G401 (cell line): Measurements from ENCODE around the gene GOLGA6L10. TPM values are rescaled to one million over a fixed set of nuclear protein-coding genes. Genes with fewer than 3 reads are reported as not detected.
"Not testable (repeated sequence)": the region's sequence is repeated elsewhere in the genome, so short reads cannot be mapped to it uniquely, and the experiment has no call there.

Experiments used
- DNase-seq: peaks from one replicate; pipeline ENCODE4 v3.0.0-alpha.2; 2015; ENCODE audit warnings: low spot score
- in situ Hi-C: cut with HindIII; loops from 2 replicates; pipeline ENCODE4 v1.10.0; 2016; ENCODE audit warnings: low sequenced_read_pairs, mixed read lengths
- total RNA-seq: library from RNA; depleted of rRNA; stranded (reverse); fragments of >200 nt; shearing (Covaris generic); gene quantifications from 2 replicates; pipeline ENCODE4 v1.2.3, GENCODE V29; 2014

Gene GOLGA6L10
- total RNA-seq, 1 experiment from 2014 or later: 0.47 TPM

- in situ Hi-C loops, DNase-seq: not testable (repeated sequence)
These were observed 1.6 kb downstream of the GOLGA6L10 start for GRCh38 chr15:82347645-82348044.

- in situ Hi-C loops, DNase-seq: not testable (repeated sequence)
These were observed 4.1 kb downstream of the GOLGA6L10 start for GRCh38 chr15:82345176-82345575.

DNA sequence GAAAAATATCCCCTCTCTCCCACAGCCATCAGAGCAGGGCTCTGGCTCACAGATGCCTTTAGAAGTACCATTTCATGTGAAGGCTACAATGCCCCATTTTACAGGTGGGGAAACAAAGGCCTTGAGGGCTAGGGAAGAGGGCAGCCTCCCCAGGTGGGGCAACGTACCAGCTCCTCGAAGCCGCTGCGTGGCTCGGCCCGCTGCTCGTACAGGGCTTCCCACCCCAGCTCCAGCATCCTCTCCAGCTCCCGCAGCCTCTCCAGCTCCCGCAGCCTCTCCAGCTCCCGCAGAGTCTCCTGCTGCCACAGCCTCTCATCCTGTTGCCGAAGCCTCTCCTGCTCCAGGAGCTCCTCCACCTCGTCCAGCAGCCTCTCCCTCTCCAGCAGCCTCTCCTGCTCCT lies 4.9 kb downstream of the GOLGA6L10 start:
- DNase-seq, in situ Hi-C loops: not testable (repeated sequence)

DNA sequence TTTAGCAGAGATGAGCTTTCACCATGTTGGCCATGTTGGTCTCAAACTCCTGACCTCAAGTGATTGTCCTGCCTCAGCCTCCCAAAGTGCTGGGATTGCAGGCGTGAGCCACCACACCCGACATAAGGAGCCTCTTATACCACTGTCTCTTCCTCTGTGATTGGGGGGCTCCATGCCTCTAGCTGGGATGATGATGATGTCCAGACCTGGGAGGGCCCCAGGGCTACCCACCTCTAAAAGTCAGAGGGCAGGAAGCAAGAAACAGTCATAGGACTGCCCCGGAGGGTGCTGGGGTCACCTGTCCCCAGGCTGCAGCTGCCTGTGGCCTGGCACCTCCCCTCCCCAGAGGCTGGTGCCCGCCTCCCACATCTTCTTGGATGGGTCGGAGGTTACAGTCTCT lies 5.4 kb downstream of the GOLGA6L10 start:
- in situ Hi-C loops, DNase-seq: not testable (repeated sequence)

DNA sequence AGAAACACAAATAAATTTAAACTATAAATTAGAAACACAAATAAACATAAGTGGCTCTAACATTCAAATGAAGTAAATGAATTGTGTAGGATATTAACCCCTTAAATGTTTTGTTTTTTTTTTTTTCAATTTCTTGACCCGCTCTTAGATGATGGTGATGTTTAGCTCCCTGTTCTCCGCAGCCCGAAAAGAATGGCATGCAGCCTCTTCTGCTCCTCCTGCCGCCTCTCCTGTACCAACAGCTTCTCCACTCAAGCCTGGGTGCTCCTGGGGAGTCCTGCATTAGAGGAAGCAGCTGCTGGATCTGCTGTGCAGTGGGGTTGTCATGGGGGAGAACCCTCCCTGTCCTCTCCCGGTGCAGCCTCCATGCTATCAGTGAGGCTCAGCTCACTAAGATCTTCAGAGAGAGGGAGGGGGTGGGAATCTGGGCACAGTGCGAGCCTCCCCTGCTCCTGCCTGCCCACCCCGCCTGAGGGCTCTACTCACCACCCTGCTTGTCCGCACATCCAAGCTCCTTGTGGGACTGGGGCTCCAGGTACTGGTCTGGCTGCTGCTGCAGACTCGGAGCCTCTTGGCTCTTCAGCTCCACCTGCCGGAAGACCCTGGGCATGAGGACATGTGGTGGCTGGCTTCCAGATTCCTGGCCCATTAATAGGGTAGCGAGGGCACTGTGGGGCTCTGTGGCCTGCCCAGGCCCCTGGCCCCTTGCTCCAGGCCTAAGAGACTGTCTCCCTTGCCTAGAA lies 6.5 kb downstream of the GOLGA6L10 start:
- DNase-seq, in situ Hi-C loops: not testable (repeated sequence)

GRCh38 chr15:82338573-82338972 lies 10.7 kb downstream of the GOLGA6L10 start:
- in situ Hi-C loops, DNase-seq: not testable (repeated sequence)

- in situ Hi-C loops, DNase-seq: not testable (repeated sequence)
These were observed 11.2 kb downstream of the GOLGA6L10 start for GRCh38 chr15:82338053-82338452.

DNA sequence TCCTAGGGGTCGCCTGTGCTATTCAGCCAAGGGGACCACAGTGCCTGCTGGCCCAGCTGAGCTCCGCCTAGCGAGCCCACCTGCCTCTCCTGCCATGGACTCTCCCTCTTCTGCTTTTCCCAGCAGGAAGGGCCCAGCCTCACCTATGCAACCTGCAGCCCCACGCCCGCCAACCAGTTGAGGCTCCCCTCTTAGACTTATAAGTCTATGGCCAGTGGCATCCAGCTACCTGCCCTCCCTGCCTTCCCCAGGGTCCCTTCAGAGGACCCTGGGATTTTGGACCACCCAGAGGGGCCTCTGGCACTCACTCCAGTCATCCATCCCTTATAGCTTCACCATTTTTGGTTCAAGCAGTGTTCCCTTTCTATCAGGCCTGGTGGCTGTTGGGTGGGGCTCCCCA lies 12.2 kb downstream of the GOLGA6L10 start:
- DNase-seq, in situ Hi-C loops: not testable (repeated sequence)

- DNase-seq, in situ Hi-C loops: not testable (repeated sequence)
These were observed 13.1 kb downstream of the GOLGA6L10 start for GRCh38 chr15:82336180-82336647.

DNA sequence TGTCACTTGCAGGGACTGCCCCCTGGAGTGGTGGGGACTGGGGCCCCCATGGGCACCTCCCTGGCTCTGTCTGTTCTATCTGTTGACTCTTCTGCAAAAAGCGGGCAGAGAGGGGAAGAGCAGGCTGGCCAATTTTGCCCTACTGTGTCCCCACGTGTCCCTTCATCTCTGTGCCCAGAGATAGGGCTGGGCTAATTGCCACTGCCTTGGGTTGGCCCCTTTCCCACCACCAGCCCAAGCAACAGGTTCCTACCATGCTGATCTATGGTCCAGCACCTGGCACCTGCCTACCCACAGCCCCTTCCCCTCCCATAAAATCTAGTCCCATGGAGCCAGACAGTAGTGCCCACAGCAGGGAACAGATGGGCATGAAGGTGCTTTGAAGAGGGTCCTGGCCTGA lies 14.3 kb downstream of the GOLGA6L10 start:
- DNase-seq, in situ Hi-C loops: not testable (repeated sequence)

- in situ Hi-C loops: not testable (repeated sequence)
These were observed 14.7 kb downstream of the GOLGA6L10 start for GRCh38 chr15:82334554-82334932.

DNA sequence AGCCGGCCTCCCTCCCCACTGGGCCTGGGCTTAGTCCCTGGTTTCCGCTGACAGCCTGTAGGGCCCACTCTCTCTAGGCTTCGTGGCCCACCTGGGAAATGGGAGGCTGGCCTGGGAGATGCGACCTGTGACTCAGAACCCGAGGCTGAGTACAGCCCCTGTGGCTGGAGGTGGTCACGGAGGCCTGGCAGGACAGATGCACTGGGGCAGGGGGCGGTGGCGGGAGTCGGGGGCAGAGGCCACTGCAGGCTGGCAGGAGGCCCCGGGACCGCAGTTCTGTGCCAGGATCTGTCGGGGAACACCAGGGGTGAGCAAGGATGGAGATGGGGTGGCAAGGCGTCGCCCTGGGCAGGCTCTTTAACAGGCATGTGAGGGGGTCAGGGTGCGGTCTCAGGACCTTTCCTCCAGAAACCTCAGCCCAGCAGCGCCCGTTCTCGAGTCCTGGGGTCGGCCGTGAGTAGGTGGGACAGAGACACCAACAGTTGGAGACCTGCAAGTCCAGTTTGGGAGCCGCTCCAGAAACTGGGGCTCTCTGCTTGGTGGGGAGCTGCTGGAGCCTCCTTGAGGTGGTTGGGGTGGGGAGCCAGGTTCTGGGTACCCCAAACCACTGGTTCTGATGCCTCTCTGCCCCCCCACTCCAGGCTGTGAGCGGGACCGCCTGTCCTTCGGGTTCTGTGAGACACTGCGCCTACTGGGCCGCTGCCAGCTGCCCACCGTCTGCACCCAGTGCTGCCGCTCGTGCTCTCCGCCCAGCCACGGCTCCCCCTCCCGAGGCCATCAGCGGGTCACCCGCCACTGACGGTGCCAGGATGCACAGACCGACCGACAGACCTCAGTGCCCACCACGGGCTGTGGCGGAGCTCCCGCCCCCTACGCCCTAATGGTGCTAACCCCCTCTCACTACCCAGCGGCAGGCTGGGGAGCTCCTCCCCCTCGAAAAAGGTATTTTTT lies 15.4 kb downstream of the GOLGA6L10 start:
- DNase-seq: not testable (repeated sequence)

More at GRCh38 chr15:82334554-82334932, 14.7 kb downstream of the GOLGA6L10 start:
- DNase-seq: not testable (repeated sequence)

DNA sequence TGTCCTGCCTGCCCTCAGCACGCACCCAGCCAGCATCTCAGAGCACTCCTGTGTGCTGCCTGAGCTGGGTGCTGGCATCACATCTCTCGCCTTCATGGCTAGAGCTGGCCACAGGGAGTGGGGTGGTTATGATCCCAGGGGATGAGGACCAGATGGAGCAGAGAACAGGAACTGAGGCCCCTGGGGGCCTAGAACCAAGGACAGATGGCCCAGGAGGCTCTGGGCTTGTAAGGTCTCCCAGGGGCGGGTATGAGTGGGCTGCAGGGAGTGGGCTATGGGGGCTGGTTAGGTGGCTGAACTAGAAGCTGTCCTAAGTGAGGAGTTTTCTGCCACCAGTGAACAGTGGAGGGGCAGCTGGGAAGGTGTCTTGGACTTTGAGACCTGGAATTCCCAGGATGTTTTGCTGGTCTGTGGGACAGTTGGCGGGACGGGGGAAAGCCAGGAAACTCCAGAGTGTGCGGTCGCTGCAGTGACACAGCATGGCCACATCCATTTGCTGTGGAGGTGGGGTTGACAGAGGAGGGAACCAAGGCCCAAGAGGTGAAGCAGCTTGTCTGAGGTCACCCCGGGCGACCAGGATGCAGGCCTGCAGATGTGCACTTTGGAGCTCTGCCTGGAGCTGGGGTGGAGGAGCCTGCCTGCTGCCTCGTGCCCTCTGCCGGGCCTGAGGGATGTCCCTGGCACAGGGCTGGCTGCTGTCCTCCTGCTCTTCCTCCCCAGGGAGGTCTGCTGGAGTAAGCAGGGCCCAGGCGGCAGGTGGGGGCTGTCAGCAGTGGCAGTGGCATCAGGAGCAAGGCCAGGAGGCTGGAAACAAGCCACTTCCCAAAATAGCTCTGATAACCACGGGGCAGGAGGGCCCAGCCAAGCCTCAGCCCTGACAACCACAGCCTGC lies 16.3 kb downstream of the GOLGA6L10 start:
- DNase-seq: peak; percentile 52
- in situ Hi-C loops: not testable (repeated sequence)

More for the DNA sequence above, 15.4 kb downstream of the GOLGA6L10 start:
- in situ Hi-C loops: not testable (repeated sequence)

DNA sequence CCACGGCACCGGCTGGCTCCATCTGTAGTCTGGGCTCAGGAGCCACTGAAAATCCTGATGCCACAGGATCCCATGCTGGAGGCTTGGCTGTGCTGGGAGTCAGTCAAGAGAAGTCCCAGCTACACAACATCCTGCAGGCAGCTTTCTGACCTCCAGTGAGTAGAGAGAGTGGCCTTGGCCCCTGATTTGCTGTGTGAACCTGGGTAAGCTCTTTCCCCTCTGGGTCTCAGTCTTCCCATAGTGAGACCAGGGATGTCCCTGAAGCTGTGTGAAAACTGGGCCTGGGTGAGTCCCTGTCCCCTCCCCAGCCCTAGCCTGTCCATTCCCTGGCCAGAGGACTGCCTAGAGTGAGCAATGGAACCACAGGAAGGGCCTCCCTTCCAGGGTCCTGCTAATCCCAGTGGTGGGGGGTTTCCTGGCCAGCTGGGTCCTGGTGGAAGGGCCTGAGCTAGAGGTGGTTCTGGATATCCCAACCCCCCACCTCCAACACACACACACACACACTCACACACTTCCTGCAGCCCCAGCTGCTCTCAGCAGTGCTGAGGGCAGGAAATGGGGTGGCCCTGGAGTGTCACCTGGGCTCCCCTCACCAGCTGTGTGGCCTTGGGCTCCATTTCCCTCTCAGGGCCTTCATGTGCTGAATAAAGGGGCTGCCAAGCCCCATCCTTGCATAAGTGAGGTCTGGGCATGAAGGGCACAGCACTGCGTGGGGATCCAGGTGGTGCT lies 17.5 kb downstream of the GOLGA6L10 start:
- DNase-seq, in situ Hi-C loops: not testable (repeated sequence)

GRCh38 chr15:82330921-82331320 lies 18.4 kb downstream of the GOLGA6L10 start:
- DNase-seq, in situ Hi-C loops: not testable (repeated sequence)

- in situ Hi-C loops, DNase-seq: not testable (repeated sequence)
These were observed 20.2 kb downstream of the GOLGA6L10 start for GRCh38 chr15:82329039-82329438.

- DNase-seq, in situ Hi-C loops: not testable (repeated sequence)
These were observed 21.9 kb downstream of the GOLGA6L10 start for GRCh38 chr15:82327372-82327771.

DNA sequence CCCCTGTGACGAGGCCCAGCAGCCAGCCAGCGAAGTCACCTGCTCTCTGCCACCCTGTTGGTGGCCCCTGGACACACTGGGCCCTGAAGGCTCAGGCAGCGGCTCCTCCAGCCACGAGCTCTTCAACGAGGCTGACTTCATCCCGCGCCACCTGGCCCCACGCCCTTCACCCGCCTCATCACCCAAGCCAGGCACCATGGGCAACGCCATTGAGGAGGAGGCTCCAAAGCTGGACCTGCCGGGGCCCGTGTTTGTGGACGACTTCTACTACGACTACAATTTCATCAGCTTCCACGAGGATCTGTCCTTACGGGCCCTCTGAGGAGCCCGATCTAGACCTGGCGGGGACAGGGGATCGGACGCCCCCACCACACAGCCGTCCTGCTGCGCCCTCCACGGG lies 22.4 kb downstream of the GOLGA6L10 start:
- in situ Hi-C loops, DNase-seq: not testable (repeated sequence)
